GM19467 (cell line): ENCODE measurements around the gene CCT6A.
A peak's percentile ranks its signal among the peaks of the same experiment; 100 is the strongest.
"Not testable (repeated sequence)": the region's sequence is repeated elsewhere in the genome, so short reads cannot be mapped to it uniquely, and the experiment has no call there.

Experiments
- ATAC-seq: cut with Tn5 transposase; IDR thresholded peaks from one replicate; pipeline ENCODE4 v1.9.1; 2021; ENCODE audit warnings: mild to moderate bottlenecking, moderate library complexity; ENCODE audit not compliant: unreplicated experiment

Gene CCT6A

GRCh38 chr7:56051339-56052191 lies at the start of gene CCT6A, which contains the start of gene PSPH:
Gene CCT6A (plus strand): TSS chr7:56051765. CDS start chr7:56051849, 84 bp downstream.
Gene PSPH (minus strand): TSS chr7:56051444. CDS start chr7:56021212, 30,232 bp downstream.
- ATAC-seq, result peak; percentile 96

- no peak for ATAC-seq
These were observed 47.8 kb upstream of the CCT6A start for GRCh38 chr7:56003749-56004148.

GRCh38 chr7:56007167-56007652 lies 44.4 kb upstream of the CCT6A start:
- no peak for ATAC-seq

GRCh38 chr7:56007891-56008290 lies 43.7 kb upstream of the CCT6A start:
- no peak for ATAC-seq

- ATAC-seq, result no peak
These were observed 41.9 kb upstream of the CCT6A start for GRCh38 chr7:56009695-56010094.

GRCh38 chr7:56017015-56017414 lies 34.5 kb upstream of the CCT6A start:
- not testable (repeated sequence) for ATAC-seq

GRCh38 chr7:56019501-56019900 lies 32.1 kb upstream of the CCT6A start:
- ATAC-seq, result no peak

- no peak for ATAC-seq
These were observed 28.1 kb upstream of the CCT6A start for GRCh38 chr7:56023500-56023899.

- ATAC-seq, result no peak
These were observed 25.0 kb upstream of the CCT6A start for GRCh38 chr7:56026538-56026937.

- no peak for ATAC-seq
These were observed 22.5 kb upstream of the CCT6A start for GRCh38 chr7:56028942-56029630.

GRCh38 chr7:56030340-56030739 lies 21.2 kb upstream of the CCT6A start:
- ATAC-seq, result no peak

- ATAC-seq, result not testable (repeated sequence)
These were observed 20.0 kb upstream of the CCT6A start for GRCh38 chr7:56031556-56031955.

GRCh38 chr7:56032578-56032977 lies 19.0 kb upstream of the CCT6A start:
- ATAC-seq, result not testable (repeated sequence)

- ATAC-seq, result peak; percentile 98
These were observed 17.7 kb upstream of the CCT6A start for GRCh38 chr7:56033671-56034432.

- no peak for ATAC-seq
These were observed 10.8 kb upstream of the CCT6A start for GRCh38 chr7:56040730-56041129.

GRCh38 chr7:56045758-56046157 lies 5.8 kb upstream of the CCT6A start:
- ATAC-seq, result not testable (repeated sequence)

- no peak for ATAC-seq
These were observed 4.7 kb upstream of the CCT6A start for GRCh38 chr7:56046721-56047445.

- ATAC-seq, result not testable (repeated sequence)
These were observed 4.0 kb upstream of the CCT6A start for GRCh38 chr7:56047446-56048116.

- ATAC-seq, result no peak
These were observed 3.3 kb upstream of the CCT6A start for GRCh38 chr7:56048245-56048644.

- not testable (repeated sequence) for ATAC-seq
These were observed 2.8 kb upstream of the CCT6A start for GRCh38 chr7:56048763-56049162.
